Measurements from ENCODE around the gene SETD6. TPM values are rescaled to one million over a fixed set of nuclear protein-coding genes. Genes with fewer than 3 reads are reported as not detected.
"Not testable (repeated sequence)": the region's sequence is repeated elsewhere in the genome, so short reads cannot be mapped to it uniquely, and the experiment has no call there.

The SETD6 gene
- polyA plus RNA-seq, 2 donors: 15.5 to 17.3 TPM

DNA sequence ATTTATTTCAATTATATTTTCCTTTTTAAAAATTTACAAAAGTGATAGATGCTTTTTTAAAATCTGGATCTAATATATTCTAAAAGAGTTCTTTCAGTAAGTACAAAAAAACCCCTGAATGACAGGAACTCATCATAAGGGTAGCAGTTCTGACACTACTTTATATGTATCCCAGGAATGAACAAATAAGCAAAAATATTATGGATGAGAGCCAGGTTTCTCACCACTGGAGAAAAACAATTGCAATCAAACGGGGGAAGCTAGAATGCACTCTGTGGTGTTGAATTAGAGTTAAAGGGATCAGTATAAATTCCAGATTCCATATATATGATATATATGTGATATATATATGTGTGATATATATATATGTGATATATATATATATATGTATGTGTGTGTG is 38.5 kb upstream of the SETD6 start:
- Histone ChIP-seq H3K4me1 (ENCODE audit: control insufficient read depth in 2 of 2, insufficient read depth in 2 of 2, low read length in 1 of 2) (no peaks in the 10 kb centered on the region), H3K27ac (ENCODE audit: low read depth in 2 of 2, low read length in 1 of 2) (no peak overlapping the region), H3K4me3 (ENCODE audit: low read depth in 1 of 2, low read length in 2 of 2) (no peak overlapping the region), H3K36me3 (ENCODE audit: control insufficient read depth in 2 of 2, insufficient read depth in 2 of 2, low read length in 1 of 2) (no peaks in the 10 kb centered on the region), H3K27me3 (ENCODE audit: control insufficient read depth in 1 of 2, insufficient read depth in 2 of 2, low read length in 2 of 2) (peaks cover 0 to 3% of the 10 kb centered on the region in 2 donors), H3K9me3 (ENCODE audit: control insufficient read depth in 2 of 2, insufficient read depth in 1 of 2, low read depth in 1 of 2, low read length in 1 of 2) (no peaks in the 10 kb centered on the region)
- 35 to 43% methylated on average over 1 of the region's 1 CpG for WGBS, 2 donors

DNA sequence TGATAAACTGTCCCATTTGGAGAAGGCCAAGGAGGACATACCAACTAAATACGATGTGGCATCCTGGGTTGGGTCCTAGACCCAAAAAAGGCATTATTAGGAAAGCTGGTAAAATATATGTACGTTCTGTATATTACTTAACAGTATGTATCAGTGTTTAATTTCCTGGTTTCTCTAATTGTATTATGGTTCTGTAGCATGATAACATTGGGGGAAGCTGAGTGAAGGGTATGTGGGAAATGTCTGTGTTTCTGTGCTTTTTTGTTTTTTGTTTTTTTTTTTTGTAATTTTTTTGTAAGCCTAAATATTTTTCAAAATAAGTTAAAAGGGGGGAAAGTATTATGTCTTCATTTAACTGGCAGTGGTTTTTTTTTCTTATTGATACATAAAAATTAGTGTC is 36.9 kb upstream of the SETD6 start:
- Histone ChIP-seq H3K9me3 (ENCODE audit: control insufficient read depth in 2 of 2, insufficient read depth in 1 of 2, low read depth in 1 of 2, low read length in 1 of 2) (no peaks in the 10 kb centered on the region), H3K36me3 (ENCODE audit: control insufficient read depth in 2 of 2, insufficient read depth in 2 of 2, low read length in 1 of 2) (no peaks in the 10 kb centered on the region), H3K27me3 (ENCODE audit: control insufficient read depth in 1 of 2, insufficient read depth in 2 of 2, low read length in 2 of 2) (no peaks in the 10 kb centered on the region), H3K4me1 (ENCODE audit: control insufficient read depth in 2 of 2, insufficient read depth in 2 of 2, low read length in 1 of 2) (no peaks in the 10 kb centered on the region), H3K4me3 (ENCODE audit: low read depth in 1 of 2, low read length in 2 of 2) (no peak overlapping the region), H3K27ac (ENCODE audit: low read depth in 2 of 2, low read length in 1 of 2) (no peak overlapping the region)
- WGBS, 2 donors: 91 to 93% methylated on average over 2 of the region's 2 CpGs

DNA sequence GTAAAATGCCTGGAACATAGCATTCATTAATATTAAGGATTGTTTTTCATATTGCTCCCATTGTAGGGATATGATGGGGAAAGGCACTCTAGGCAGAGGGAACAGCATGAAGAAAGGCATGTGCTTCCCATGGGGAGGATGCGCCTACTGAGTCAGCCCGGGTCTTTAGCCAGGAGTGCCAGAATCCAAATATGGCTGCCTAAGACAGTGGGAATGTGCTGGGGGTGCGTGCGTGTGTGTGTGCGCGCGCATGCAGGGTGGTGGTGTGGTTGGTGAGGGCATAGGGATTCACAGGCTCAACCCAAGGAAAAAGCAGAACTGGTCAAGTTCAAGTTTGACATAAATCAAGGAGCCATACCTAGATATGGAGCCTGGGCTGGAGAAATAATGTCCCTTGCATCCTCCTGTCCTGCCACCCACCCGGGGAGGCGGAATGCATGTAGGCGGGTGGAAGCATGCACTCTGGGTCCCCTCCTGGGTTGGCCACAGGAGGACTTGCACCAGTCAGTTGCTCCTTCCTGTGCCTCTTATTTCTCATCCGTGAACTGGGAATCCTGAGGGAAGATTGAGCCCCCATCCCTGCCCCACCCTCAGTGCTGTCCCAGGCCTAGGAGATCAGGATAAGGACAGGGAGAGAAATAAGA is 34.0 kb upstream of the SETD6 start:
- Histone ChIP-seq H3K4me1 (ENCODE audit: control insufficient read depth in 2 of 2, insufficient read depth in 2 of 2, low read length in 1 of 2) (no peaks in the 10 kb centered on the region), H3K4me3 (ENCODE audit: low read depth in 1 of 2, low read length in 2 of 2) (no peak overlapping the region), H3K36me3 (ENCODE audit: control insufficient read depth in 2 of 2, insufficient read depth in 2 of 2, low read length in 1 of 2) (no peaks in the 10 kb centered on the region), H3K27me3 (ENCODE audit: control insufficient read depth in 1 of 2, insufficient read depth in 2 of 2, low read length in 2 of 2) (no peaks in the 10 kb centered on the region), H3K27ac (ENCODE audit: low read depth in 2 of 2, low read length in 1 of 2) (no peak overlapping the region), H3K9me3 (ENCODE audit: control insufficient read depth in 2 of 2, insufficient read depth in 1 of 2, low read depth in 1 of 2, low read length in 1 of 2) (no peaks in the 10 kb centered on the region)
- WGBS, 2 donors: 94 to 95% methylated on average over 11 of the region's 11 CpGs

DNA sequence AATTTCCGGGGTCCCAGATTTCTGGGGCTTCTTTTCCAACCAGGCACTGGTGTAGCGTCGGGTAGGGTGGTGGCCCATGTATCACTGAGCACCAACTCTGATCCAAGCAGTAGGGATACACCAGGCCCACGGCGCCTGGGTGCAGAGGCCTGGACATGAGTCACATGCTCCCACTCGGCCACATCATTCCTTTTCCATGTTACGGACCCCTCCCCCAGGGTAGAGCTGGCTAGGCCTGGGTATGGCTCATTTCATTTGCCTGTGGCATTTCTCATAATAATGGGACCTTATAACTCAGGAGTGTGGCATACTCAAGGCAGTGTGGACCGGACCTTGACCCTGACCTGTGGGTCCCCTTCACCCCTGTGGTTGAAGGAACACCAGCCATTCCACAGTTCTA is 33.4 kb upstream of the SETD6 start:
- Histone ChIP-seq H3K4me3 (ENCODE audit: low read depth in 1 of 2, low read length in 2 of 2) (no peak overlapping the region), H3K4me1 (ENCODE audit: control insufficient read depth in 2 of 2, insufficient read depth in 2 of 2, low read length in 1 of 2) (no peaks in the 10 kb centered on the region), H3K27me3 (ENCODE audit: control insufficient read depth in 1 of 2, insufficient read depth in 2 of 2, low read length in 2 of 2) (no peaks in the 10 kb centered on the region), H3K27ac (ENCODE audit: low read depth in 2 of 2, low read length in 1 of 2) (no peak overlapping the region), H3K9me3 (ENCODE audit: control insufficient read depth in 2 of 2, insufficient read depth in 1 of 2, low read depth in 1 of 2, low read length in 1 of 2) (no peaks in the 10 kb centered on the region), H3K36me3 (ENCODE audit: control insufficient read depth in 2 of 2, insufficient read depth in 2 of 2, low read length in 1 of 2) (no peaks in the 10 kb centered on the region)
- WGBS, 2 donors: 76 to 82% methylated on average over 8 of the region's 8 CpGs

DNA sequence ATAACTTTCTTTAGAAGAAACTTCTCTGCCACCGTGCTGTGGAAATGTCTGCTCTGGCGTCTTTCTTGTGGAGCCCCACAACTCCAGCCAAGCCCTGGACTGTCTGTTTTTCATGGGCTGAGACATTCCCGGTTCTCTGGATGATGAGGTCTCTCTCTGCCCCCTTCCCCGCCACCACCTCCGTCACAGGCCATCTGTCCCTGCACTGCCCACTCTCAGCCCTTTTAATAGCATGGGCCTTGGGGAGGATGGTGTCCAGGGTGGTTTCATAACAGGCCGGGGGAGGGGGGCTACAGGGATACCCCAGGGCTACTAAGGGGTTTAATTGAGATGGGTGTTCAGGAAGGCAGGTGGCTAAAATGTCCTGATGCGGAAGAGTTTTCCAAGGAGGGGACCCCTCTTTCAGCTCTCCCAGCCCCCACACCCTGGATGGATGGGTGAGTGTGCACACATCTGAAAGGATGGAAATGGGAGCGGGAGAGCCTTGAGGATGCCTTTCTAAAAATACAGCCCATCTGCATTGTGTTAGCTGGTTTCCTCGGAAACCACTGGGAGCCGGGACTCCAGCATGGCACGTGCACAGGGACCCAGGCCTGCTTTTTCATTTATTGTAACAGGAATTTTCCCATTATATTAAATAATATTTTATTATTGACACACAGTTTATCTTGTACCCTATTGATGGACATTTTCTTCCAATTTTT is 30.0 kb upstream of the SETD6 start:
- 70 to 74% methylated on average over 11 of the region's 11 CpGs for WGBS, 2 donors
- H3K4me1 ChIP-seq (ENCODE audit: control insufficient read depth in 2 of 2, insufficient read depth in 2 of 2, low read length in 1 of 2): peaks cover 3 to 5% of the 10 kb centered on the region in 2 donors

DNA sequence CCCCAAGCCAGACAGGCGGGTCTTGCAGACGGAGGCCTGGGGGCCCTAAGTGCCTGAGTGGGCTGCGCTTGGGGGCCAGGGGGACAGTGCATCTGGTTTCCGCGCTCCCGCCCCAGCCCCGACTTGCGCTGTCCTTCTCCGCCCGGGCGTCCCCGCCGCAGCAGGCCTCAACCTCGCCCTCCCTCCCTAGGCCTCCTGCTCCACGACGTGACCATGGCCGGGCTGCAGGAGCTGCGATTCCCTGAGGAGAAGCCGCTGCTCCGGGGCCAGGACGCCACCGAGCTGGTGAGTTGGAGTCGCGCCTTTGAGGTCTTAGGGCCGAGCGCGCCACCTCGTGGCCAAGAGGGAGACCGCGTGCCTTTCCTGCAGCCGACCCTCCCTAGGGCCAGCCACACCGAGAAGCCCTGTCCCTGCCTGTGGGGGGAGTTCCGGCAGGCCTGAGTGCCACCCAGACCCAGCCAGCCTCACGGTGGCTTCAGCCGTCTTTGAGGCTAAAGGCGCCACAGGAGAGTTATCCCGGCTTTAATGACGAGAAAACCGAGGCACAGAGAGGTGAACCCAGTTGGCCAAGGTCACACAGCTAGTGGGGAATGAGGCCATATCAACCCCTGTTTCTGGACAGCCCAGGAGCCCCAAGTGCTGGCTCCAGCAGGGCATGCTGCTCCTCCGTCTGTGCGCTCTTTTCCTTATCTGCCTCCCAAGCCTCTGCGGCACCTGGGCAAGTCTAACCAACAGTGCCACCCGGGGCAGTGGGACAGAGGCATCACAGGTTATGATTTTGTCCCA is 27.6 kb upstream of the SETD6 start:
- Histone ChIP-seq H3K9me3 (ENCODE audit: control insufficient read depth in 2 of 2, insufficient read depth in 1 of 2, low read depth in 1 of 2, low read length in 1 of 2) (no peaks in the 10 kb centered on the region), H3K4me1 (ENCODE audit: control insufficient read depth in 2 of 2, insufficient read depth in 2 of 2, low read length in 1 of 2) (peaks cover 3 to 5% of the 10 kb centered on the region in 2 donors), H3K27ac (ENCODE audit: low read depth in 2 of 2, low read length in 1 of 2) (no peak overlapping the region), H3K36me3 (ENCODE audit: control insufficient read depth in 2 of 2, insufficient read depth in 2 of 2, low read length in 1 of 2) (no peaks in the 10 kb centered on the region), H3K4me3 (ENCODE audit: low read depth in 1 of 2, low read length in 2 of 2) (no peak overlapping the region), H3K27me3 (ENCODE audit: control insufficient read depth in 1 of 2, insufficient read depth in 2 of 2, low read length in 2 of 2) (no peaks in the 10 kb centered on the region)
- 17 to 21% methylated on average over 34 to 43 of the region's 43 CpGs for WGBS, 2 donors

More for the DNA sequence above, 30.0 kb upstream of the SETD6 start:
- no peaks in the 10 kb centered on the region for H3K9me3 ChIP-seq (ENCODE audit: control insufficient read depth in 2 of 2, insufficient read depth in 1 of 2, low read depth in 1 of 2, low read length in 1 of 2)
- H3K27me3 ChIP-seq (ENCODE audit: control insufficient read depth in 1 of 2, insufficient read depth in 2 of 2, low read length in 2 of 2): no peaks in the 10 kb centered on the region
- H3K4me3 ChIP-seq (ENCODE audit: low read depth in 1 of 2, low read length in 2 of 2): no peak overlapping the region
- no peak overlapping the region for H3K27ac ChIP-seq (ENCODE audit: low read depth in 2 of 2, low read length in 1 of 2)
- no peaks in the 10 kb centered on the region for H3K36me3 ChIP-seq (ENCODE audit: control insufficient read depth in 2 of 2, insufficient read depth in 2 of 2, low read length in 1 of 2)

DNA sequence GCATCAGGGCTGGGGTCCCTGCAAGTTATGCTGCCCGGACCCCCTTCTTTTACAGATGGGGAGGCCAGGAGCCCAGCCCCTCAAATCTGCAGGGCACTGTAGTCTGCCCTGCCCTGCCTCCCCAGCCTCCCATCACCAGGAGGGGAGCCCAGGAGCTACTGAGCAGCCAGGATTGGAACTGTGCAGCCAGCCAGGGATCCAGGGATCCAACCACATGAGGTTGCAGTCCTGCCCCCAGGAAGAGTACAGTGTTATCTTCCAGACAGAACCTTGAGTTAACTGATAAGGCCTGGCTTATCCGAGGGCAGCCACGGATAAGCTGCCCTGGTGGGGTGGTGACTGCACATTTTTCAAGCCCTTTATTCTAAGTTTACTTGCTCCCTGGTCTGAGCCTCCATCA is 26.8 kb upstream of the SETD6 start:
- no peaks in the 10 kb centered on the region for H3K36me3 ChIP-seq (ENCODE audit: control insufficient read depth in 2 of 2, insufficient read depth in 2 of 2, low read length in 1 of 2)

DNA sequence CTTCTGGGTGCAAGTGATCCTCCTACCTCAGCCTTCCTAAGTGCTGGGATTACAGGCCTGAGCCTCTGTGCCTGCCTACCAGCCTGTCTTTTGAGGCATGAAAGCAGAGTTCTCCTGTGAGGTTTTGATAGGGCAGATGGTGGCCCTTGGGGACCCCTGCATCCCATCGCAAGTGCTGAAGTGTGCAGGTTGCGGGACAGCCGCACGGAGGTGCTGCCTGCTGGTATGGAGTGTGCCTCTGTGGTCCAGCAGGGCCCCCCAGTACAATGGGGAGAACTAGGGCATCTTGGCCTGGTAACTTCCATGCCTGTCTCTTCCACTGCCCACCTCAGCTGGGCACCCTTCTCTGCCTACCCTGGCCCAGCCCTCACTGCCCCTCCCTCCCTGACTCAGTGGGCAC is 25.3 kb upstream of the SETD6 start:
- 94 to 96% methylated on average over 4 of the region's 4 CpGs for WGBS, 2 donors
- no peak overlapping the region for H3K27ac ChIP-seq (ENCODE audit: low read depth in 2 of 2, low read length in 1 of 2)
- H3K36me3 ChIP-seq (ENCODE audit: control insufficient read depth in 2 of 2, insufficient read depth in 2 of 2, low read length in 1 of 2): peaks cover 0 to 4% of the 10 kb centered on the region in 2 donors
- H3K27me3 ChIP-seq (ENCODE audit: control insufficient read depth in 1 of 2, insufficient read depth in 2 of 2, low read length in 2 of 2): no peaks in the 10 kb centered on the region
- no peak overlapping the region for H3K4me3 ChIP-seq (ENCODE audit: low read depth in 1 of 2, low read length in 2 of 2)
- peaks cover 3 to 5% of the 10 kb centered on the region in 2 donors for H3K4me1 ChIP-seq (ENCODE audit: control insufficient read depth in 2 of 2, insufficient read depth in 2 of 2, low read length in 1 of 2)
- H3K9me3 ChIP-seq (ENCODE audit: control insufficient read depth in 2 of 2, insufficient read depth in 1 of 2, low read depth in 1 of 2, low read length in 1 of 2): no peaks in the 10 kb centered on the region

More for the DNA sequence above, 26.8 kb upstream of the SETD6 start:
- H3K4me1 ChIP-seq (ENCODE audit: control insufficient read depth in 2 of 2, insufficient read depth in 2 of 2, low read length in 1 of 2): peaks cover 3 to 5% of the 10 kb centered on the region in 2 donors
- H3K4me3 ChIP-seq (ENCODE audit: low read depth in 1 of 2, low read length in 2 of 2): no peak overlapping the region
- no peaks in the 10 kb centered on the region for H3K27me3 ChIP-seq (ENCODE audit: control insufficient read depth in 1 of 2, insufficient read depth in 2 of 2, low read length in 2 of 2)
- H3K27ac ChIP-seq (ENCODE audit: low read depth in 2 of 2, low read length in 1 of 2): no peak overlapping the region
- 62 to 72% methylated on average over 3 of the region's 3 CpGs for WGBS, 2 donors
- H3K9me3 ChIP-seq (ENCODE audit: control insufficient read depth in 2 of 2, insufficient read depth in 1 of 2, low read depth in 1 of 2, low read length in 1 of 2): no peaks in the 10 kb centered on the region

DNA sequence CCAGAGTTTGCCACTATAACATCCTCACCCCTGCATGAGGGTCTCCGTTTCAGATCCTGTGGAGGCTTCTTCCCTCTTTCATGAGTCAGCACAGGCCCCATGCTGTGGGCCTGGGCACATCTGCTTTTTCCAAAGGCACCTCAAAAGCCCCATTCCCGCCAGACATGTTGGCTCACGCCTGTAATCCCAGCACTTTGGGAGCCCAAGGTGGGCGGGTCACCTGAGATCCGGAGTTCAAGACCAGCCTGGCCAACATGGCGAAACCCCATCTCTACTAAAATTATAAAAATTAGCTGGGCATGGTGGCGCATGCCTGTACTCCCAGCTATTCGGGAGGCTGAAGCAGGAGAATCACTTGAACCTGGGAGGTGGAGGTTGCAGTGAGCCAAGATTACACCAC is 24.8 kb upstream of the SETD6 start:
- not testable (repeated sequence) for H3K27me3 ChIP-seq (ENCODE audit: control insufficient read depth in 1 of 2, insufficient read depth in 2 of 2, low read length in 2 of 2); H3K9me3 ChIP-seq (ENCODE audit: control insufficient read depth in 2 of 2, insufficient read depth in 1 of 2, low read depth in 1 of 2, low read length in 1 of 2); H3K36me3 ChIP-seq (ENCODE audit: control insufficient read depth in 2 of 2, insufficient read depth in 2 of 2, low read length in 1 of 2); H3K4me1 ChIP-seq (ENCODE audit: control insufficient read depth in 2 of 2, insufficient read depth in 2 of 2, low read length in 1 of 2); H3K27ac ChIP-seq (ENCODE audit: low read depth in 2 of 2, low read length in 1 of 2); H3K4me3 ChIP-seq (ENCODE audit: low read depth in 1 of 2, low read length in 2 of 2)
- 85 to 90% methylated on average over 8 of the region's 8 CpGs for WGBS, 2 donors

Measured in esophagus (tissue), 2 donors.